Mesendoderm (in vitro differentiated cells): Measurements from ENCODE around the gene GOLPH3.
"Not testable (repeated sequence)": the region's sequence is repeated elsewhere in the genome, so short reads cannot be mapped to it uniquely, and the experiment has no call there.

Source experiments
- DNase-seq: peaks from one replicate; pipeline ENCODE4 v3.0.0; 2013
- H2AK5ac ChIP-seq: 2 replicates; pipeline ENCODE4 v1.6.1; 2013; ENCODE audit warnings: low read length, inconsistent platforms
- H2BK120ac ChIP-seq: 2 replicates; pipeline ENCODE4 v1.6.1; 2013; ENCODE audit warnings: low read depth, mild to moderate bottlenecking, low read length, moderate library complexity, mixed read lengths
- H2BK15ac ChIP-seq: replicated peaks from 2 replicates; pipeline ENCODE4 v1.6.1; 2013; ENCODE audit warnings: low read depth, mild to moderate bottlenecking, moderate library complexity
- H2BK5ac ChIP-seq: 2 replicates; pipeline ENCODE4 v1.6.1; 2013; ENCODE audit warnings: low read length, inconsistent platforms
- H3K18ac ChIP-seq: 2 replicates; pipeline ENCODE4 v1.6.1; 2013; ENCODE audit warnings: mild to moderate bottlenecking, low read length, mixed read lengths
- H3K23ac ChIP-seq: one replicate; pipeline ENCODE4 v1.6.1; 2013; ENCODE audit warnings: low read length
- H3K27ac ChIP-seq: 2 replicates; pipeline ENCODE4 v1.5.1; 2013; ENCODE audit warnings: low read depth, mild to moderate bottlenecking, inconsistent platforms, low read length, moderate library complexity
- H3K27me3 ChIP-seq: 2 replicates; pipeline ENCODE4 v1.6.1; 2013; ENCODE audit warnings: low read length, control low read depth, mild to moderate bottlenecking, inconsistent platforms; ENCODE audit not compliant: insufficient read depth, poor library complexity
- H3K36me3 ChIP-seq: 2 replicates; pipeline ENCODE4 v1.6.1; 2013; ENCODE audit warnings: low read length, inconsistent platforms; ENCODE audit not compliant: control insufficient read depth, insufficient read depth
- H3K4ac ChIP-seq: one replicate; pipeline ENCODE4 v1.6.1; 2013; ENCODE audit warnings: low read depth, mild to moderate bottlenecking, low read length, moderate library complexity
- H3K4me1 ChIP-seq: 2 replicates; pipeline ENCODE4 v1.6.1; 2013; ENCODE audit warnings: low read depth, low read length, inconsistent platforms; ENCODE audit not compliant: control insufficient read depth
- H3K4me2 ChIP-seq: 2 replicates; pipeline ENCODE4 v1.6.1; 2013; ENCODE audit warnings: low read length
- H3K4me3 ChIP-seq: 2 replicates; pipeline ENCODE4 v1.5.1; 2013; ENCODE audit warnings: mild to moderate bottlenecking, low read length
- H3K56ac ChIP-seq: one replicate; pipeline ENCODE4 v1.6.1; 2013; ENCODE audit warnings: low read length
- H3K79me1 ChIP-seq: 2 replicates; pipeline ENCODE4 v1.6.1; 2013; ENCODE audit warnings: low read length, inconsistent platforms
- H3K79me2 ChIP-seq: 2 replicates; pipeline ENCODE4 v1.6.1; 2013; ENCODE audit warnings: mild to moderate bottlenecking, low read length; ENCODE audit not compliant: control insufficient read depth, insufficient read depth
- H3K9ac ChIP-seq: 2 replicates; pipeline ENCODE4 v1.6.1; 2013; ENCODE audit warnings: low read length, inconsistent platforms
- H4K5ac ChIP-seq: one replicate; pipeline ENCODE4 v1.6.1; 2013; ENCODE audit warnings: low read length
- H4K8ac ChIP-seq: one replicate; pipeline ENCODE4 v1.6.1; 2013; ENCODE audit warnings: low read depth, mild to moderate bottlenecking, control low read depth, low read length, moderate library complexity
- whole genome bisulfite sequencing: extraction: QIAGEN DNeasy Blood & Tissue Kit; methylation state at CpG from one replicate; pipeline ENCODE4 v1.1.7; 2013; ENCODE audit warnings: low lambda C conversion rate, missing lambda C conversion rate; ENCODE audit not compliant: insufficient coverage; ENCODE audit errors: extremely low coverage; 5-methylcytosine and 5-hydroxymethylcytosine counted together

Gene GOLPH3

GRCh38 chr5:32208837-32209236 lies 34.7 kb upstream of the GOLPH3 start:
- H3K4me3 ChIP-seq, H4K8ac ChIP-seq, DNase-seq, H3K9ac ChIP-seq, H2AK5ac ChIP-seq, H3K18ac ChIP-seq, H3K4me2 ChIP-seq, H2BK120ac ChIP-seq, H3K56ac ChIP-seq, H4K5ac ChIP-seq, H3K36me3 ChIP-seq, H3K79me1 ChIP-seq, H3K23ac ChIP-seq, H2BK15ac ChIP-seq, H2BK5ac ChIP-seq, H3K4me1 ChIP-seq, H3K27ac ChIP-seq, H3K79me2 ChIP-seq, H3K27me3 ChIP-seq, H3K4ac ChIP-seq: not testable (repeated sequence)
- WGBS, result no CpG with 5 or more reads among the region's 31 CpGs

- H3K4me3 ChIP-seq, result no peak overlapping the region
- no peaks in the 10 kb centered on the region for H3K79me1 ChIP-seq
- no peak overlapping the region for H2BK15ac ChIP-seq
- no peak overlapping the region for H4K8ac ChIP-seq
- H3K27ac ChIP-seq, result no peak overlapping the region
- H2BK5ac ChIP-seq, result no peak overlapping the region
- no peak for DNase-seq
- H3K79me2 ChIP-seq, result no peaks in the 10 kb centered on the region
- H3K36me3 ChIP-seq, result no peaks in the 10 kb centered on the region
- no peak overlapping the region for H4K5ac ChIP-seq
- H3K23ac ChIP-seq, result no peak overlapping the region
- no peaks in the 10 kb centered on the region for H3K27me3 ChIP-seq
- WGBS, result no CpG with 5 or more reads among the region's 4 CpGs
- H3K56ac ChIP-seq, result no peak overlapping the region
- H3K9ac ChIP-seq, result no peak overlapping the region
- no peak overlapping the region for H3K4me2 ChIP-seq
- no peak overlapping the region for H2BK120ac ChIP-seq
- no peak overlapping the region for H3K4ac ChIP-seq
- H3K4me1 ChIP-seq, result no peaks in the 10 kb centered on the region
- H2AK5ac ChIP-seq, result no peak overlapping the region
- H3K18ac ChIP-seq, result no peak overlapping the region
Measured at GRCh38 chr5:32207355-32207634, 33.2 kb upstream of the GOLPH3 start.

GRCh38 chr5:32206509-32207354 lies 32.6 kb upstream of the GOLPH3 start:
- Histone ChIP-seq H3K27me3 (no peaks in the 10 kb centered on the region), H3K79me1 (no peaks in the 10 kb centered on the region), H3K36me3 (no peaks in the 10 kb centered on the region), H3K23ac (no peak overlapping the region), H3K9ac (no peak overlapping the region), H3K4me2 (no peak overlapping the region), H2BK15ac (no peak overlapping the region), H3K4me1 (no peaks in the 10 kb centered on the region), H3K56ac (no peak overlapping the region), H4K8ac (no peak overlapping the region), H2AK5ac (no peak overlapping the region), H3K79me2 (no peaks in the 10 kb centered on the region), H3K18ac (no peak overlapping the region), H3K4me3 (no peak overlapping the region), H4K5ac (no peak overlapping the region), H2BK5ac (no peak overlapping the region), H3K27ac (no peak overlapping the region), H3K4ac (no peak overlapping the region), H2BK120ac (no peak overlapping the region)
- DNase-seq, result no peak
- WGBS, result no CpG with 5 or more reads among the region's 13 CpGs

GRCh38 chr5:32206053-32206452 lies 31.9 kb upstream of the GOLPH3 start:
- Histone ChIP-seq H3K23ac (no peak overlapping the region), H3K27me3 (no peaks in the 10 kb centered on the region), H3K27ac (no peak overlapping the region), H2BK5ac (no peak overlapping the region), H3K4me3 (no peak overlapping the region), H3K9ac (no peak overlapping the region), H3K4ac (no peak overlapping the region), H3K36me3 (no peaks in the 10 kb centered on the region), H2BK15ac (no peak overlapping the region), H3K4me2 (no peak overlapping the region), H3K79me1 (no peaks in the 10 kb centered on the region), H2BK120ac (no peak overlapping the region), H4K5ac (no peak overlapping the region), H3K56ac (no peak overlapping the region), H3K79me2 (no peaks in the 10 kb centered on the region), H4K8ac (no peak overlapping the region), H2AK5ac (no peak overlapping the region), H3K18ac (no peak overlapping the region), H3K4me1 (no peaks in the 10 kb centered on the region)
- WGBS, result no CpG with 5 or more reads among the region's 5 CpGs
- no peak for DNase-seq

- Histone ChIP-seq H3K79me1 (no peaks in the 10 kb centered on the region), H4K8ac (no peak overlapping the region), H3K18ac (no peak overlapping the region), H3K27me3 (no peaks in the 10 kb centered on the region), H3K27ac (no peak overlapping the region), H3K23ac (no peak overlapping the region), H2AK5ac (no peak overlapping the region), H3K4me2 (no peak overlapping the region), H3K4me3 (no peak overlapping the region), H3K9ac (no peak overlapping the region), H4K5ac (no peak overlapping the region), H2BK15ac (no peak overlapping the region), H3K79me2 (no peaks in the 10 kb centered on the region), H3K4ac (no peak overlapping the region), H3K36me3 (no peaks in the 10 kb centered on the region), H3K4me1 (no peaks in the 10 kb centered on the region), H3K56ac (no peak overlapping the region), H2BK5ac (no peak overlapping the region), H2BK120ac (no peak overlapping the region)
- WGBS, result no CpG with 5 or more reads among the region's 2 CpGs
- no peak for DNase-seq
Measured at GRCh38 chr5:32202394-32202793, 28.3 kb upstream of the GOLPH3 start.
